UCSD-AML1 (cell line): ENCODE results near the gene GABRB2.

Experiments used
- DNase-seq: peaks from one replicate; lab custom pipeline; 2025; ENCODE audit not compliant: unreplicated experiment; lab: John Stamatoyannopoulos, UW

The GABRB2 gene

DNA sequence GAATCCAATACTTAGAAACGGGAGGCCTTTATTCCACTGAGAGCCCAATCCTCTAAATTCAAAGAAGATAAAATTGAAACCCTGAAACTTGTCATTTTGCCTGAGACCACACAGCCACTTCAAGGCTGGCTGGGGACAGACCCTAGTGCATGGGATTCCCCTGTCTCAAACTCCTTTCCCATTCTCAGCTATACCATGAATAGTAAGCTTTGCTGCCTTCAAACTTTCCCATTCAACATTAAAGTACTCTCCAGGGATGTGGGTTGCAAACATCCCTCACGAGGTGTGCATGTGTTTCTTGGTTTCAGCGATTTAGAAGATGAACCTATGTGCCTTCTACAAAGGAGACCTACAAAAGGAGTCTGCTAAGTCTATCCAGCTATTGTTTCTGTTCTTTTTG lies 64.6 kb downstream of the GABRB2 start:
- no peak for DNase-seq

DNA sequence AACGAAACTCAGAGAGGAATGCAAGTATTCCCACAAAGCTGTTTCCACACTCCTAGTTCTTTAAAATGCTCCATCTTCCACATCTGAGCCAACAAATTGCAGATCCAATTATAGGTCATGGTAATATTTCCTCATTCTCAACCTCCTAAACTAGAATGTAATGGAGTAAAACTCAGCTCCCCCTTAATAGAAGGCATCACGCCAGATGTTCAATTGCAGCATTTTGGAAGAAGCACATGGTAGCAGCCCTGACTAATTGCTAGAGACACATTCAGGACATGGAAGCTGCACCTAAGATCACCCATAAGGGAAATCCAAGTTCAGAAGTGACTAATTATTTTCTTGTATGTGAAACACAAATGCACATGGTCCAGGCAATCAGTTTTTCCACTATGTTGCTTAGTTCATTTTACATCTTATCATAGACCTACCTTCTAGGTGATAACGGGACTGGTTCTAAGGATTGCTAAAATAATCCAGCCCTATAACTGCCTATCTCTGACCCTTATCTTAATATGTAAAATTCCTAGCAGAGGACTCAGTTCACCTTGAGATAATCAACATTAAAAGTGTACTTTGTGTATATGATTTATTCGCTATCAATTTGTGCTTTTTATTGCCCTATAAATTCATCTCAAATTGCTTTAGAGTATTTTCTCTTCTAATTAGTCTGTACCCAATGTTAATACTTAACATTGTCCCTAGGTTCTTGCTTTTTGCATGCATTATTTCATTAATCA lies 75.1 kb downstream of the GABRB2 start:
- DNase-seq, result no peak

DNA sequence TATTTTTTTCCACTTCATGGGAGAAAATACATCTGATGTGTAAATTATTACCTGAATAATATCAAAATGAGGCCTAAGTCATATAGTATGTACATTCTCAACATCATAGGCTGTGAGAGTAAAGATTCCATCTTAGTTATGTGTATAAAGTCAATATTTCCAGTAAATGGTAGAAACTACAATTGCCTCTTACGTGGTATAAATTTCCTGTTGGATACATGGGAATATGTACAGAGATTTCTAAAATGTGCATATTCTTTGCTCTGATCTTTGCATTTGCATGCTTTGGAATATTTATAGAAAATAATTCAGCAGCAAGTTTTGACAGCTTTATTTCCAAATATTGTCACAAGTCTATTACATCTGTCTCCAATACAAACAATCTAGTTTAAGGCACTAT lies 78.8 kb downstream of the GABRB2 start:
- no peak for DNase-seq

DNA sequence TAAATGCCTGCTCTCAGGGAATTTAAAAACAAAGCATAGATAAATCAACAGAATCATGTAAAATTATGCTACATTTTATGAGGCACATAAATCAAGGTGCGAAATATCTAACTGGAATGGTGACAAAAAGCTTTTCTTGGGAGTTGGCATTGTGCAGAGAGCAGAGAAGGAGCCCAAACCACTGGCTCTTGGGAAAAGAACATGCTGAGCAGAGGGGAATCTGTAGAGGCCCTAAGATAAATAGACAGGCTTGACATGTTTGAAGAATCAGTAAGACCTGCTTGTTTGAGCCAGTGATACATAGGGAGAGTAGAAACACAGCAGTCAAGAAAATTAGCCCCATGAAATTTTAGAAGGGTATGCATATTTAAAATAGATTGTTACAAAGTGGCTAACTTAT lies 85.8 kb downstream of the GABRB2 start:
- DNase-seq, result no peak

DNA sequence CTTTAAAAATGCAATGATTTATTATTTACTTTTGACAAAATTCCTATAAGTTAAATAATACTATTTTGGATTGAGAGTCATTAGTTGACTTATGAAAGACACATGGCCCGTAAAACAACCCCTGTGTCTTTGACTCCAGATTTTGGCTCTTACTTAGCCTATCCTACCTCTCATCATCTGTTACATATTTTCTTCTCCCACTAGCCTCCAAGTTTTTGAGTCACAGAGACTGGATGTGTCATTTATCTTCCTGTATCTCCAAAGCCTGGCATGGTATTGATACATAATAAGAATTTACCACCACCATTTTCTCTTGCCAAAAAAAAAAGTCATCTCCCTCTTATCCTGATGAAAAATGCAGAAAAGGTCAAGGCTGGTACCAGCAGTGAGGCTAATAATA lies 99.9 kb downstream of the GABRB2 start:
- no peak for DNase-seq

DNA sequence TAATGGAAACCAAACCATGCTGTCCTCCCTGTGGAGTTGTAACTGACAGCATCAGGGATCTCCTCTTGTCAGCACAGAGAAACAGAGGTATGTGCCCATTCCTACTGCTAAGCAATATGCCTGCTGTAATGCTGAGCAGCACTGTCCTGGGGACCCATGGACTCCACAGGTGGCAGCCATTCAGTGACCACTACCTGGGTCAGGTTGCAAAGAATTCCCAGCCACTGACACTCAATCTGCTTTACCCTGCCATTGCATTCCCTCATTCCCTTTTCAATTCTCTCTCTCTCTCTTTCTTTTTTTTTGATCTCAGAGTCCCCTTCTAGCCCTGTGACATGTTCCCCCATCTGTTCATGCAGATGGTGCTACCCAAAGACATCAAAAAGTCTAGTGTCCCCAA lies 104.1 kb downstream of the GABRB2 start:
- DNase-seq, result no peak

DNA sequence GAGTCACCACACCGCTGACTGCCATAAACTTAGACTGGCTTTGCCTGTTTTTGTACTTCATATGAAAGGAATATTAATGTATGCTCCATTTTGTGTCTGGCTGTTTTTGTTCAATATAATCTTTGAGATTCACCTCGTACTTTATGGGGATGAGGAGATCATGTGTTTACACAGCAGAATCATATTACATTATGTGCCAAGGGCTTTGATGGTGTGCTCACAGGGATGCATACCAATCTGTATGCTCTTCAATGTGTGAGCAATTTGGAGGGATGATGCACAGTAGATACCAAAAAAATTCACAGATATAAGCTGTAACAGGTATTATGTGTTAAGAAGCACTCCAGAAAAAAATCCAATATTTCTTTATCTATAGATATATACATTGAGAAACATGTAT lies 113.7 kb downstream of the GABRB2 start:
- DNase-seq, result no peak

DNA sequence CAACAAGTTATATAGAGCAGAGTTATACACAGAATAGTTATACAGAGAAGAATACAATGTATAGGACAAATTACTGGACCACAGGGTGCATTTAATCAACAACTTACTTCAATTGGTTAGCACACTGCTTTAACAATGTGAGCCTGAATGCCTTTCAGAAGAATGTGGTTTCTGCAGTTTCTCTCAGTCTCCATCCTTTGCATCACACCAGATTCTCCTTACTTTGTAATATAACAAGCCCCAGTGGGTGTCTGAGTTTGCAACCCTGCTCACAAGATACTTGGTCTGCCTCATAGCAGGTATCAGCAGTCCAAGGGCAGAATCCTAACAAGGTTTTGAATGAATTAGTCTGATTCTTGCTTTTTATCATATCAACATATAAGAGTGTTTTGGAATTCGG lies 114.6 kb downstream of the GABRB2 start:
- DNase-seq, result no peak

DNA sequence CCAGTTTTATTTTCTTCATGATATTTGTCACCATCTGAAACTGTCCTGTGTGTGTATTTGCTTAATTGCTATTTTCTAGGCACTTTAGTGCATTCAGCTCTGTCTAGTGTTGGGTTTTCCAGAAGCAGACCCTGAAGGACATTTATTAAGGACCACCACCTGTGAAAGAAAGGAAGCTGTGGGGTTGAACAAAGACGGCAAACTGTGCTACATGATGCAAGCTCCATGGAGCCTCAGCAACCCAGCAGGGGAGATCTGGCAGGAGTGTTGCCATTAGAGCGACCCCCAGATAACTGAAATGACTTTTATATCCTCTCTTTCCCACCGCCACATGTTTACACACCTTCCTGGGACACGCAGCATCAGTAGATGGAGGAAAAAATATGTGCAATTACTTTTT lies 125.5 kb downstream of the GABRB2 start:
- no peak for DNase-seq

DNA sequence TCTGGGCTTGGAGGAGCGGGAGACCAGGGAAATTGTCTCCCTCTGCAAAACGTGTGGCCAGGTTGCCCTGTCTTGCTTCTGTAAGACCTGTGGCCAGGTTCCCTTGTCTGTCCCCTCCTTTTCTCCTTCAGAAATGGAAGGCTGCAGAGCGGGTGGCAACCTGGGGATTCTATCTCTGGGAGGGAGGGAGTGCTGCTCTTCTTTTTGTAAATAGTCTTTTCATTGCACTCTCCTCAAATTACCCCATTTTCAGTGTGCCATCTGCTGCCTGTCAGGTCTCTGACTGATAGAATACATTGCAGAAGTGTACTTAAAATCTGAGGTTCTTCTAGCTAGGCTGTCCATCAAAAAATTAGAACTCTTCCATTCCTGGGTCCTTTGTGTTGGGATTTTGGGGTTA lies 126.0 kb downstream of the GABRB2 start:
- no peak for DNase-seq

DNA sequence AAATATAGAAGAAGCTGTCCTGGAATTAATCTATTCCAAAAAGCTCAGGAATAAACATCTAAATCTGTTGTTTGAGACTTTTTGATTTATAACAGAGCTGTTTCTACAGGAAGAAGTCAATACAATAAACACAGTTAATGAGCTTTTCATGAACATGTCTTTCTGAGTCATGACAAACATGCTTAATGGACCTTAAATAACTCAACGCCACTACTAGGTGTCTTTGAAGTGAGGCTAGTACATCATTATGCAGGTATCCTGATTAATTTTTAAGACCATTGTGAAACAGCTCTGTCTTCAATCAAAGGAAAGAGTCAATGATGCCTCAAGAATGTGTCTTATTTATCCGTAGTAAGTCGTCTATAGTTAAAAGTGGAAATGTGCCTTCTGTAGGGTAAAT lies 131.6 kb downstream of the GABRB2 start:
- DNase-seq, result no peak

DNA sequence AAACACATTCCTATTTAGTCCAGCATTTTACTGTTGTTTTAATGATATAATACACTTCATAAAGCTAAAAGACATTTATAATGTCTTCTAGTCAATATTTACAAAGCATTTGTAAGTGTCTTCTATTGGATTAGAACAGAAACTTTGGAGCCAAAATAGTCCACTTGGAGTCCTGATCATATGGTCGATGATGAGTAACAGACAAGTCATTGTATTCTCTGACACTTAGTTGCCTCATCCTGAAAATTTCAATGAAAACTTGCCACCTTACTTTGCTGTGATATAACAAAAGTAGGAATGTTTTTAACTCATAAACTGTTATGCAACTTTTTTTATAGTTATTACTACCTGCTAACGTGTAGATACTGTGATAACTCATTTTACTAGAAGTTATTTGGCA lies 132.5 kb downstream of the GABRB2 start:
- DNase-seq, result no peak

DNA sequence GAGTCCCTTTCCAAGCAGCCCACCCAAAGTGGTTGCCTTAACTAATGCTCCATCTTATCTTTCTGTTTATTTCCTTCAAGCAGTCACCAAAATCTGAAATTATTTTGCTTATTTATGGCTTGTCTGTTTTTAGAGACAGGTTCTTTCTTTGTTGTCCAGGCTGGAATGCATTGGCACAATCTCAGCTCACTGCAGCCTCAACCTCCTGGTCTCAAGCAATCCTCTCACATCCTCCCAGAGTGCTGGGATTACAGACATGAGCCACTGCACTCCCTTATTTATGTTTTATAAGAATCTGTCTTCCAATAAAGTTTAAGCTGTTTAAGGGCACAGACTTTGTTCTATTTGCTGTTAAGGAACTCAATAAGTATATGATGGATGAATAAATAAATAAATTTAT lies 133.7 kb downstream of the GABRB2 start:
- no peak for DNase-seq

DNA sequence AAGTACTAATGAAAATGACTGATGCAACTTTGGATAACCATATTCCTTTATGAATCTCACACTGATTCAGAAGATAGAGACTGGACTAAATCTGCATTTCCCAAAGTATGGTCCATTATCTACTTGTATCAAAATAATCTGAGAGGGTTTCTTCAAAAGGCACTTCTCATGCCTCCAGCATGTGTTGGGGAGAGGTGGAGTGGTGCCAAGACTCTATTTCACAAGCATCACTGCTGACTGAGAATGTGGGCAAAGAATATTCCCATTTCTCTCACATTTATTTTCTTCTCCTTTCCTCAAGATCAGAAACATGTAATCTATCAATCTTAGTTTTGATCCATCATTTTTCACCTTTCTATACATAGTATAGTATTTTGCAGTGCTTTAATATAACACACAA lies 135.4 kb downstream of the GABRB2 start:
- no peak for DNase-seq

DNA sequence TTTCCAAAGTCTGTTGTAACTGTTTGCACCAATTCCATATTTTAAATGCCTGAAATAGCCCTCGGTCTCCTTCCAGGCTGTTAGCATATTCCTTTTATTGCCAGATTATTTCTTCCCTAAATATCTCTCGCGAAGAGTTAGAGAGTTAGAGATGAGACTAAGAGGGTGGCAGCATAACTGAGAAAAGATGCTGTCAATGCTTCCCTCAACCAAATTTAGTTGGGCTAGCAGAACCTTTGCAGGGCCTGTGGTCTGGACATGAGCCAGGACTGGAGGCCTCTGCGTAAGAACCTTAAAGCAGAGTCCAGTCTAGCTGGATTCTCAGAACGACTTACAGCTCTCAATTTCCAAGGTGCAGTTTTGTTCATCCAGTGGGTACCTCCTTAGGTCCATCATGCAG lies 135.9 kb downstream of the GABRB2 start:
- no peak for DNase-seq

DNA sequence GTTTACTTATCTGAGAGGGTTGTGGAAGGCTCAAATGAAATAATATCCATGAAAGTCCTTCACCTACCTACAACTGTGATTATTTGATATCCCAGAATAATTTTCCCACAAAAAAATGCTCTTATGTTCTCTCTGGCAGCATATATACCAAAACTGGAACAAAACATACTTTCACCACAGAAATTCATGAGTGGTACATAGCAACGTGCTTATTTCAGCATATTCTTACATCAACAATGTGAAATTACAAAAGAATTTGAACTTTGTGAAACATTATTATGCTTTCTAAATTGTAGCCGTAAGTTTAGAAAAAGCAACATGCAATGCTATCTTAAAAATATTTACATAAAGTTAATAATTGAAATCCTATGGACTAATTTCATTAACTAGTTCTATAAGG lies 137.1 kb downstream of the GABRB2 start:
- DNase-seq, result no peak

DNA sequence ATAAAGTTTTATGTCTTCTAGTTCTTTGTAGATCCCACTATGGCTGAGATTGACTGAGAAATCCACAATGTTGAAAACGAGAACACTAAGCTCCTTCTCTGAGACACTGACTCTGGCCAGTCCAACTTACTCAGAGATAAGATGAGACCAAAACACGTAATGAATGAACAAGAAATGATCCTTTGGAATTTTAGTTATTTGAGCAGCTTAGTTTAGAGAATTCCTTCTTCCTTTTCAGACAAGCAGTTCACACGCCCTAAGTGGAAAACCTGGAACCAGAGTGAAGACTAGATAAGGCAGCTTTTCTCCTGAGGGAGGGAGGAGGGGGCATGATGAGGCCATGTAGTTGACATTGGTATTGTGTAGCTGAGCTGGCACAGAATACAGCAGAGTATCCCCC lies 139.6 kb downstream of the GABRB2 start:
- no peak for DNase-seq

DNA sequence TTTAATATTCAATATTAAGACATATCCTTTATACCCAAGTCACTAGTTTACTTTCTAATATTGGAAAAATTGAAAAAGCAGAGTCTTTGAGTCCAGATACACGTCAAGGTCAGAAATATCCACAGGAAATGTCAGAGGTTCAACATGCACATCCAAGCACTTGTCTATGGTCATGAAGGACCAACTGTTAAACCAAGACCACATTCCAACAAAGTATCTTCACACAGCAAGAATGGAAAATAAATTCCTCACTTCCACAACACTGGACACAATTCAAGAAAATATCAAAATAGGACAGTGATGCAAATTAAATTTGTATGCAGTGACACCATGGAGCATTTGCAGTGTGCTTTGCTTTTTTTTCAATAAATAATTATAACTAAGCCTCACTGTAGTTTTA lies 142.5 kb downstream of the GABRB2 start:
- DNase-seq, result no peak

DNA sequence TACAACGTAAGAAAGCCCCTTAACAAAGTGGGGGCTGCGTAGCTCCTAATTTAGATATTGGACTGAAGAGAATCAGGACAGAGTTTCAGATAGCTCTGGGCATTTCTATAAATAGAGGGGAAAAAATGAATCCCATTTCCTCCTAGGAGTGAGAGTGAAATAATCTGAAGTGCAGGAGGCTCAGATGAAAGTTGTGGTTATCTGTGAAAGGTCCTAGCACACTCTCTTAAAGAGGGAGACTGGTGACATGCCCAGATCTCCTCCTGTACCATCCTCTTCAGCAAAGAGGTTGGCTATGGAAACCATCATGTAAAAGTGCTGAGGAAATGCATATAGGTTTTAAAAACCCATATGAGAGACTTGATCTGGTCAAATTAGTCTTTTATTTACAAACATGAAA lies 143.4 kb downstream of the GABRB2 start:
- DNase-seq, result no peak

DNA sequence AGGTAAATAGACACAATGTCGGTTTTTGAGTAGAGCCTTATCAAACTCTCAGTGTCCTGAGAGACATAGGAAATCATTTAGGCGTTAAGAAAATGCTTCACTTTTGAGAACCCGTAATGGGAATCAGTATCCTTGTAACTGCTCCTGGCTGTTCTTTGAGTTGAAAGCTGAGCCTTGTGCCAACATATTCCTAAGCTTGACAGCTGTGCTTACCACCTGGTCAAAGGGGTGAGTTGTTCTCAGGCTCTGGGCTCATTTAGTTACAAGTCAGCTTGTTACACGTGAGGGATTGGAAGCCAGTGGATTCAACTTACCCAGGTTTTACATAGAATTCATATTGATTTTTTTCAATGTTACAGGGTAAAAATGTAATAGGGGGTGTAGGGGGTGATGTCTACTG lies 145.9 kb downstream of the GABRB2 start:
- no peak for DNase-seq

DNA sequence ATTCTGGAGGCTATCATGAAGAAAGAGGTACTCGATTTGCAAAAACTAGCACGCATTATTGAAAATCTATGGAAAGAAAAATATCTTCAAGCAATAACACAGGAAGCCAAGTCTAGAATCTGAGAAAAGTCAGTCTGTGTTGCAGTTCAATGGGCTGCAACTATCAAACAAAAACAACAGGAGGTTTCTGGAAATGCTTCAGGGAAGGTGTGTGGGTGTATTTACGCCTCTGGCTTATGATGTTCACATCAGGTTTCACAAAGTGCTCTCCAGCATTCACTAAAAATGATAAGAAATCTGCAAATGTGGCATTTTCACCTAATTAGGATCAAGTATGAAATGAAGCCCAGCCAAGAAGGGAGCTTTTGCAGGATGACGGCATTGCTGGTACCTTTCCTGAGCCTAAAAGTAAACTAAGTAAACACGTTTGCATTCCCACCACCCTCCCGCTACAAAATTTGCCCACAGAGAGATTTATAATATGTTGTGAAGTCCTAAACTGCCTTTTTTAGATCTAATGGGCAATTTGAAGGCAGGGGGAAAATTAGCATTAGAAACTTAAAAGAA lies 146.4 kb downstream of the GABRB2 start:
- DNase-seq, result no peak

DNA sequence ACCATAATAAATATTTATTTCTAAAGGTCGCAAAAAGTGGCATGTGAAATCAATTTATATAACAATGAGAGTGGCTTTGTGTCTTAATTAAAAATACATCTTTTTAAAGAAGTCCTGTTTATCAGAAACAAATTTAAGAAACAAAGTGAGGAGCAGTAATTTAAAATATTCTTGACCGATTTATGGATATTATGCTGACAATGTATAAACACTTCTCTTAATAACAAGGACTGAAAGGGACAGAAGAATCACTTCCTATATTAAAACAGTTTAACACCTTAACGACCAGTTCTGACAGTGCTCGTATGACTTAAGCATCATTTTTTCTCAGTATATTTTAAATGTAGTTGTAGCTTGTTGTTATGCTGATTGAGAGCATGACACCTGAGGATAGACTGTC lies 149.1 kb downstream of the GABRB2 start:
- DNase-seq, result no peak

DNA sequence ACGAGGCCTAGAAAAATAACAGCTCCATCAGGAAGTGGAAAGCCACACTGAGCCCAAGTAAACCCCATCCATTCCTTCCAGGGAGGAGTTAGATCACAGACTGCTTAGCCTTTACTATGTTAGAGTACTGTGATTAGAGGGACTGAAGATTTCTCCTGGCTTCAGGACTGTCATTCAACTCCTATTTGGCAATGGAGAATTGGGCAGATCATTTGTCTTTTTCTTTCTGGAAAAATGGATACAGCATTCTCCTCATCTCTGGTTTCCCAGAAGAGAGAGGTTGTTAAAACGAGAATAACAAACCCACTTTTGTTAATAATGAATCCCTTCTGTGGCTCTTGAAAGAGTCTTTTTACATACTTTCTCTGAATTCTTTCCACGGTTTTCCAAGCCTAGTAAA lies 150.4 kb downstream of the GABRB2 start:
- no peak for DNase-seq
